NCI-H524 treated with DMSO at 0.1 percent for 48 hours (cell line): ENCODE data around the gene PCGF2.
"Not testable (repeated sequence)": the region's sequence is repeated elsewhere in the genome, so short reads cannot be mapped to it uniquely, and the experiment has no call there.

Source experiments
- DNase-seq: peaks from one replicate; lab custom pipeline; 2025; lab: John Stamatoyannopoulos, UW

Gene PCGF2

DNA sequence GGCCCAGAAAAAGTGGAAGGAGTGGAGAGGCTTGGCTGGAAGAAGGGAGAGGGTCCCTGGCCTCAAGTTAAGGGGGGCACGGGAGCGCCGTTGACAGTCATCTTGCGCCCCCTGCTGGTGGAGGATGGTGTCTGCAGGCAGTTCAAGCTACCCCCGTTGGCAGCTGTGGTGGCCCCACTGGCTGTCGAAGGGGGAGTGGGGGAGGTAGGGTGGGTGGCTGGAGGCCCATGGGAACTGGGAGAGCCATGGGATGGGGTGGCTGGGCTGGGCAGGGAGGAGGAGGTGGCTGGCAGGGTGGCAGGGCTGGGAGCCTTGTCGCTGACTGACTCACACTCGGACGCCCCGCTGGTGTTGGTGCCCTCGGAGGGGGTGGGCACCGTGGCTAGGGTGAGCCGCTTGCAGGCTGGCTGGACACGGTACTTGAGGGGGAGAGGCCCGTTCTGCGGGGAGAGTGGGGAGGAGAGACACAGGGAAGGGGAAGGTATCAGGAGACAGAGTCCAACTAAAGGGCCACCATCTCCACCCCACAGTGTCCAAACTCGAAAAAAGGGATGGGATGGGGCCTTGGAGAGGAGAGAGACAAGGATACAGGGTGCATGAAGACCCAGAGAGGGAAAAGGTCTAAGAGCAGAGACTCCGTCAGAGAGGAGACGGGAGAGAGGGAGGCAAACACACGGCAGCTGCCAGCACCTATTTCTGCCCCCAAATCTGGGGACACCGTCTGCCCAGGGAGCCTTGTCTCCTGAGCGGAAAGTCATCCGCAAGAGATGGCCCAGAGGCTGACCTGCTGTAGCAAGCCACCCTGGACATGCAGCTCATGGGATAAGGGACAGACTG is 12.8 kb downstream of the PCGF2 start:
- no peak for DNase-seq

DNA sequence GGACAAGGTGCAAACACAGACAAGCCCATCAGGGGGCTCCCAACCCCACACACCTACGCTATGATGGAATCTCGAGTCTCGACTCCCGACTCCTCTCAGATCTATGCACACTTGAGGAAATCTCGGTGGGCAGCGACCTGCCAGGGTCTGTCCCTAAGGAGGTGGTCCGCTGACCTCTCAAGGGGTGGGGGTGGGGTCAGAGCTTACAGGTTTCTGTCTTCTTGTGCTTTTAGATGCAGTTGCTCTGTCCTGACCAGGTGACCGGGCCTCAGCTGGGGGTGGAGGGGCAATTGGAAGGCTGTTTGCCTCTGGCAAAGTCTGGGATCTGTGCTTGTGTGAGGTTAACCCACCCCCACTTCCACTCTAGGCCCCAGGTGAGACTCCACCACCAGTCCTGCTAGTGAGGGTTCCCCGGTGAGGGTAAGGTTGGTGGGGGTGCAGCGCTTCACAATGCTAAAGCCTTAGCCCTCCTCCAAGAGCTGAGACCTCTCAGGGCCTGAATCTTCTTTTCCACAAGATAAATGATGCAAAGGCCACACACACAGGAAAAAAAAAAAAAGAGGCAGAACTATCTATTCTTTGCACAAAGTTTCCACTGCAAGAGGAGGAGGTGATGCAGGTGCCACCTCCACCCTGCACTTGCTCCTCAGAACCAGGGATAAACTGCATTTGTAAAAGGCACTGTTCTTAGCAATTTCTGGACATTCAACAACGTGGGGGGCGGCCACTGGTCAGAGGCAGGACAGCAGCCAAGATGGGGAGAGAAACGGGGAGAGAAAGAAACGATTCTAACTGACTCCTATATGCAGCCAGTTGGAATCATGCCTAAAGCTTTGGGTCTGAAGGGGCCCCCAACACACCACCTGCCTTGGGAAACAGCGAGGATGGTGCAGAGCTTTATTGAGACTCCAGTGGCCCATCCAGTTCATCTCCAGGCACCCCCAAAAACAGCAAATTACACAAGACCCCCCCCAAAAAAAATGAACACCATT is 13.9 kb downstream of the PCGF2 start:
- no peak for DNase-seq

DNA sequence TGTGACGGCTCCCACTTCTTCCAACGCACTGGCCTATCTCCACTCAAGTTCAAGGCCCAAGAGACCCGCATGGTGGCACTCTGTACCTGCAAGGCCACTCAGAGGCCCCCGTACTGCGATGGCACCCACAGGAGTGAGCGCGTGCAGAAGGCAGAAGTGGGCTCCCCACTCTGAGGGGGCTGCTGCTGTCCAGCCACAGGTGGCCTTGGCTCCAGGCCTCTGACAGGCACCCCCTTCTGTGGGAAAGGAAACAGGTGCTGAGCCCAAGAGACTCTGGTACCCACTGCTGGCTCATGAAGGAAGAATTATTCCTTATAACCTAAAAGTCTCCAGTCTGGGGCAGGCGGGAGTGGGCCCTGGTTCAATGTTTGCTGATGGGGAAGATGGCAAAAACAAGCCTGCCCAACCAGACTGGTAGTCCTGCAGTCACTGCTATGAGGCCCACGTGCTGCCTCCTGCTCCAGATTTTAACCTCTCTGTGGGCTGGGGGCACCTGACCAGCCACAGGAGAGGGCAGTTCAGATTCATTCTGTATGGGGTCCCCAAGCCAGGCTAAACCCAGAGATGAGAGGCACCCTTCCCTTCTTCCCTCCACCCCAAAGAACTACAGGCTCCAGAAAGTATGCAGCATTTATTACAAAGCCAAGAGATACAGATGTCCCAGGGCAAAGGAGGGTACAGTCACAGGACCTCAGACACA is 14.7 kb downstream of the PCGF2 start:
- no peak for DNase-seq

DNA sequence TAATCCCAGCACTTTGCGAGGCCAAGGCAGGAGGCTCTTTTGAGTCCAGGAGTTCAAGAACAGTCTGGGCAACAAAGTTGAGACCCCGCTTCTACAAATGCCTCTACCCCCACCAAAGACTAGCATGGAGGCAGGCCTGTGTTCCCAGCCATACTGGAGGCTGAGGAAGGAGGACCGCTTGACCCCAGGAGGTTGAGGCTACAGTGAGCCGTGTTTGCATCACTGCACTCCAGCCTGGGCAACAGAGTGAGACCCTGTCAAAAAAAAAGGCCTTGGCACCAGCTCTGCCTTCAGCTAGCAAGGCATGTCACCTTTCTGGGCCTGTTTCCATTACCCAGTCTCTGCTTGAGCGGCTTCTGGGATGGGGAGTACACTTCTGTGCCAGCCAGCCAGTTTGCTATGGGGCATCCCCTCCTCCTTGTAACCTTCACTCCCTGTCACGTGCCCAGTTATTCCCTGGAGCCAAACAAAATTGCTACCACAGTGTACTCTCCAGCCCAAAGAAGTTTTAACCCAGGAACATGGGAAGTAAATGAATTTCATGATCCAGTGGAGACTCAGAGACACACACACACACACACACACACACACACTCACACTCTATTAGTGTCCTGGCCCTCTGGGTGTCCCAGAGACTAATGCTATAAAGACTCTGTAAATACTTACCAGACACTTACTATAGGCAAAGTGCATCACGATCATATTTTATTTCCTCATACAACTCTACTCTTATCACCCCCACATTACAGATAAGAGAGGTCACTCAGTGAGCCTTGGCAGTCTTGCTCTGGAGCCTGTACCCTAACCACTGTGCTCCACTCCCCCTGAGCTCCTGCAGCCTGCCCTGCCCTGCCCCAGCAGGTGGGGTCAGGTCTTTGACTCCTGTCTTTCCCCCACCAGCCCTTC is 15.5 kb downstream of the PCGF2 start:
- DNase-seq: no peak

DNA sequence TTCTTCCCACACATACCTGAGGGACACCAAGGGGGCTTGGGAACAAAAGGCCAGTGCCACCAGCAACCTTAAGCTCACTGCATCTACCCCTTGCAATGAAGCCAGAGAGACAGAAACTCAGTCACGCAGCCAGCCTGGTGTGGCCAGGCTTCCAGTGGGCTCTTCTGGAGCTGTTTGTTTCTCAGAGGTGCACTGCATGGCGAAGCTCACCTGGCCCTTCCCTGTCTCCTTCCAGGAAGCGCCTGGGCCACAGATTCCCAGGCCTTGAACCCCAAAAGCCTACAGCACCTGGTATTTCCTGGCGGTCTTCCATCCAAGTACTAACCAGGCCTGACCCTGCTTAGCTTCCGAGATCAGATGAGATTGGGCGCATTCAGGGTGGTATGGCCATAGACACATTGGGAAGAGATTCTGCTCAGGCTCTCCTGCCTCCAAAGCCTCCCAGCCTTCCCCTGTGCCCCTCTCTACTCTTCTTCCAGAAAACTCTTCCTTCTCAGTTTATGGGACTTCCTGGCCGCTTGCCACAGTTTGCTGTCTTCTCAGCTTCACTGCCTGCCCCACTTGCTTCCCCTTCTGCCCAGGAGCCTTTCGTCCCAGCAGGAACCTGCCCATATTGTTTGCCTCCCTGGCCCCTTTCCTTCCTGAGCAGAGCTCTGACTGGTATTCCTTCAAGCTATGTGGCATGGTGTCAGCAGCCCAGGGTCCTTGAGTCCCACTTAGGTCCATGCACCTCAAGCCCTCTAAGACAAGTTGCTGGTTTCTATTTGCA is 16.4 kb downstream of the PCGF2 start:
- DNase-seq: no peak

DNA sequence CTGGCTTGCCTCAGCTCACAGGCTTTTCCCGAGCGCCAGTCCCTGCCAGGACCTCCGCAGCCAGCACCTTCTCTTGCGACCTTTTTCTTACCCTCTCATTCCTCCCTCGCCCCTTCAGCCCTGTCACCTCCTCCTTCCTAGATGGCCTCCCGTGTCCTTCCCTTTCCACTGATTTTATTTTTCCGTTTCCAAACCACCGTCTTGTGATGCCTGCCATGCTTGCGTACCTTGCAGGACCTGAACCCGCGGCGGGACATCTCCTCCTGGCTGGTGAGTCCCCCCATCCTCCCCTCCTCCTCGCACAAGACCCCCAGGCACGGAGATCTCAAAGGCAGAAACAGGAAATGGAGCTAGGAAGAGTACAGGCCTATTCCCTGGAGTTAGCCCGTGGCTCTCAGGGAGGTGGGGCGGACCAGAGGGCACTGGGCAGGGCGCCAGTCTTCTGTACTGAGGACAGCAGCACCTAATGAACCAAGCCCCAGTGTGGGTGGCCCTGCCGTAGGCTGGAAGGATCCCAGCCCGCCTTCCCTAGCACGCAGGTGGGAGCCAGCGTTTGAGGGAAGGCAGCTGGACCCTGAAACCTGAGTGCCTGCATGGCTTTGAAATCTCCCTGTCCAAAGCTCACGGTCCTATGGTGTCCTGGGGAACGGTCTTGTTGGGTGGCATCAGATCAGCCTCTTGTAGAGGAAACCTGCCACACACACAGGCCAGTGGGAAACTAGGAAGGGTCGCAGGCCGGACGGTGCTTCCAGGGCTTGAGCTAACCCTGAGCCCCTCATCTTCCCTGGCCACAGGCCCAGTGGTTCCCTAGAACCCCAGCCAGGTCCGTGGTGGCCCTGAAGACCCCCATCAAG is 17.4 kb downstream of the PCGF2 start:
- no peak for DNase-seq

DNA sequence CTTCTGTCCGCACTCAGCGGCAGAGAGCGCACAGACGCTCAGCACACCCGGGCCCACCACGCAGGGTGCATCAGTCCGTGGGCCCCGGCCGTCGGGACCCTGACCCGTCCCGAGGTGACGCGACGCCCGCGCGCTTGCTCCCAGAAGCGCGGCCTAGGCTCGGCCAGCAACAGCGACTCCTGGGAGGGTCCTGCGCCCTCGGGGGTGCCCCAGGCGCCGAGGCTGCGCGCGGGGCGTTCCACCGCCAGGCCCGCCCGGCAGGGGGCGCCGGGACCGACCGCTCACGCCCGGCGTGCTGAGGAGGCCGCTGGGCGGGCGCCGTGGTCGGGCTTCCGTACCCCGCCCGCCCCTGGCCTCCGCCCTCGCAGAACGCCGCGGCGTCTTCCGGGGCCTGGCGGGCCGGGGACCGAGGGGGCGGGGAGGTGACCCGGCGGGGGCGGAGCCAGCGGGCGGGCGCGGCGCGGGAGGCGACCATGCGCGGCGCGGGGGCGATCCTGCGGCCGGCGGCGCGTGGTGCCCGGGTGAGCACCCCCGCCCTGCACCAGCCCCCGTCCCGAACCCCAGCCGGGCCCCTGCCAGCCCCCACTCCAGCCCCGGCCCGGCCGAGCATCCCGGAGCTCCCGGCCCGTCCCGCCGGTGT is 18.1 kb downstream of the PCGF2 start, which contains the start of gene CISD3:
Gene CISD3, plus strand, starts transcription at position 456 of the 640 bp plus-strand sequence. Its CDS starts 18 bp downstream, at position 474.
- DNase-seq: no peak

DNA sequence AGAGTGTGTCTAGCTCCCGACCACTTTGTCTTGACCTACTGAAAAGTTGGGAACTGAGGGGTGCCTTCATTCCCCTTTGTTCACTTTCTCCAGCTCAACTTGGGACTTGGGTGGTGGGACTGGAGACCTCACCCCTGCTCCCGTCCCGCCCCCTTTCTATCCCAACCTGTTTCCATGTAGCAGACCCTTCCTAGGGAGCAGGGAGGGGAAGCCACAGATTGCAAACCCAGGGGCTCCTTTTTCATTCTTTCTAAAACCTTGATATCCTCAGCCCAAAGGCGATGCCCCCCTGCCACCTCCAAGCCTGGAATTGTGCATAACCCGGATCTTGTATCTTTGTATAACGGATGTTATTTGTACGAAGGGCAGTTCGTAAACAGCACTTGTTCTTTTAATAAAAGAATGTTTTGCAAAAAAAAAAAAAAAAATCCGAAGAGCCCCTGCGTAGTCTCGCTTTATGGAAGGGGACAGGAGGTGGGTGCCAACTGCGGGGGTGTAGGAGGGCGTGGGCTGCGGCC is 18.7 kb downstream of the PCGF2 start:
- DNase-seq: no peak

DNA sequence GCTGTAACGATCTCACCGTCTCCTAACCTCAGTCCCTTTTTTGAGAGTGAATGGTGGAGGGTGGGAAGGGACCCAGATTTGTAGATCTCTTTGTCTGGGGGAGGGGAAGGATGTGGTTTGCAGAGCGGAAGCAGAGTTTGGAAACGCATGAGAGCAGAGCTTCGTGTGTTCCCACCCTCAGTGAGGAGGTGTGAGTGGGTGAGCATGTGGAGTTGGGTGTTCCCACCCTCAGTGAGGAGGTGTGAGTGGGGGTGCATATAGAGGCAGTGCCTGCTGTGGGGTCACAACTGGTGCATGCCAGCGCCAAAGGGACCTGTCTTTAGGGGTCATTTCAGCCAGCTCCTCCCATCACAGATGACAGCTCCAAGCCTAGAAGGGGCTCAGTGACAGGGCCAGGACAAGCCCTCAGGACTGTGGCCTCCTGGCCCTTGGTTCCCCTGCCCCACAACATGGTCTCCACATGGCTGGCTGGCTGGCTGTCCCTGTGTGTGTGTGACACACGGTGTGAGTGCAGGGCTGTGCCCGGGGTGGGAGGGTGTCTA is 19.8 kb downstream of the PCGF2 start:
- DNase-seq: no peak

DNA sequence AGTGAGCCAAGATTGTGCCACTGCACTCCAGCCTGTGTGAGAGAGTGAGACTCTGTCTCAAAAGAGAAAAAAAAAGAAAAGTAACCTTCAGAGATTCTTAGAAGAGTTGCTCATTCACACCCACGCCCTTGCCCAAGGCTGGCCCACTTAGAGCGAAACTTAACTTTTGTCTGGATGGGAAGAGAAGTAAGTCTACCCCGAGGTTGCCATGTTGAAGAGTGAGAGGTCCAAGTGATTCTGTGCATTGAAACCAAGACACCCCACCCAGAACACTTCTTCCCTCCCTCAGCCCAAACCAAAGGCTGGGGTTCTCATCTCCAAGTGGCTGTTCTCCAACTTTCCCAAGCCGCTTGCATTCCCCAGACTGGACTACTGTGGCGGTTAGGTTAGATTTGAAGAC is 20.4 kb downstream of the PCGF2 start:
- DNase-seq: no peak

DNA sequence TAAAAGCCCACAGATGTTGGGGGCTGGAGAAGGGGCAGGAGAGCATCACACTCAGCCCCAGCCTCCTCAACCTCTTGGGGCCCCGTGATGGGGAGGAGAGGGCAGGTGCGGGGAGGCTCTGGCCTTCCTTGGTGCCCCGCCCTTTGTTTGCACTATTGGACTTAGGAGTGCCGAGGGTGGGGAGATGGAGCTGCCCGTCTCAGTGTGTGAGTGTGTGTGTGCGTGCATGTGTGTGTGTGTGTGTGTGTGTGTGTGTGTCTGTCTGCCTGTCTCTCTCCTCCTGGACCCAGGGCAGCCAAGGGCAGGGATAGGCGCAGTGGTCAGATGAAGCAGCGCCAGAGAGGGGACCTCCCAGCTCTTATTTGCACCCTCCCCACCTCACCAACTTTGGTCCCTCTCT is 22.0 kb downstream of the PCGF2 start:
- DNase-seq: not testable (repeated sequence)

DNA sequence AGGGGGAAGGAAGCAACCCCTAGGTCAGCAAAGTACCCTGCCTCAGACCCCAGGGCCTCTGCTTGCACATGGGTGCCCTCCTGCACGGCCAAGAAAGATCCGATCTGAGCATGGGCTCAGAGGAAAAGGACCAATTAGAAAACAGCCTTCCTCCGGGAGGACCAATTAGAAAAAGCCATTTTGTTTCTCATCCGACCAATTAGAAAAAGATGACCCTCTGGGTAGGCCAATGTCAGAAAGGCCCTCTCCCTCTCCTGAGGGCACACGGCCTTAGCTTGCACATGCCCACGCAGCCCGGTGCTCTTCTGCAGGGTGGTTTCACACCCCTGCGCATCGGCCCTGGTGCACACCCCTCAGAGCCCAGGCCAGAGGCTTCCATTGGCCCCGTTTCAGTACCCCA is 23.1 kb downstream of the PCGF2 start:
- no peak for DNase-seq

DNA sequence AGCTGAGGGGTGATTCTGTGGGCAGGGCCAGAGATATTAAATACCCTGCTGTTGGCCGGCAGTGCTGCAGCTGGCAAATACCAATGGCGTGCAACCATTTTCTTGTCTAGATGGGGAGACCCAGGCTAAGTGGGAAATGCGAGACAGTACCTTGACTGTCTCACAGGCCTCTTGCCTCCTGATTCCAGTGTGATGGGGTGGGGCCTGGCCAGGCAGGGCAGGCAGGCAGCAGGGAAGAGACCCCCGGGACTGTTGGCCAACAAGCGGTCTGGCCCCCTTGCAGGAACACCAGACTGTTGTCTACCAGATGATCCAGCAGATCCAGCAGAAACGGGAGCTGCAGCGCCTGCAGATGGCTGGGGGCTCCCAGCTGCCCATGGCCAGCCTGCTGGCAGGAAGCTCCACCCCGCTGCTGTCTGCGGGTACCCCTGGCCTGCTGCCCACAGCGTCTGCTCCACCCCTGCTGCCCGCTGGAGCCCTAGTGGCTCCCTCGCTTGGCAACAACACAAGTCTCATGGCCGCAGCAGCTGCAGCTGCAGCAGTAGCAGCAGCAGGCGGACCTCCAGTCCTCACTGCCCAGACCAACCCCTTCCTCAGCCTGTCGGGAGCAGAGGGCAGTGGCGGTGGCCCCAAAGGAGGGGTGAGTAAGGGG is 23.7 kb downstream of the PCGF2 start:
- DNase-seq: peak; percentile 53

DNA sequence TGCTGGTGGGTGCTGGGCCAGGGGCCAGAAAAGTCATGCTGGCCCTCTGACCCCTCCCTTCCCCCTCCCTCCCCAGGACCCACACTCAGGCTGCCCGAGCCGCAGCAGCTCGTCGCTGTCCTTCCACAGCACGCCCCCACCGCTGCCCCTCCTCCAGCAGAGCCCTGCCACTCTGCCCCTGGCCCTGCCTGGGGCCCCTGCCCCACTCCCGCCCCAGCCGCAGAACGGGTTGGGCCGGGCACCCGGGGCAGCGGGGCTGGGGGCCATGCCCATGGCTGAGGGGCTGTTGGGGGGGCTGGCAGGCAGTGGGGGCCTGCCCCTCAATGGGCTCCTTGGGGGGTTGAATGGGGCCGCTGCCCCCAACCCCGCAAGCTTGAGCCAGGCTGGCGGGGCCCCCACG is 26.3 kb downstream of the PCGF2 start:
- DNase-seq: no peak

DNA sequence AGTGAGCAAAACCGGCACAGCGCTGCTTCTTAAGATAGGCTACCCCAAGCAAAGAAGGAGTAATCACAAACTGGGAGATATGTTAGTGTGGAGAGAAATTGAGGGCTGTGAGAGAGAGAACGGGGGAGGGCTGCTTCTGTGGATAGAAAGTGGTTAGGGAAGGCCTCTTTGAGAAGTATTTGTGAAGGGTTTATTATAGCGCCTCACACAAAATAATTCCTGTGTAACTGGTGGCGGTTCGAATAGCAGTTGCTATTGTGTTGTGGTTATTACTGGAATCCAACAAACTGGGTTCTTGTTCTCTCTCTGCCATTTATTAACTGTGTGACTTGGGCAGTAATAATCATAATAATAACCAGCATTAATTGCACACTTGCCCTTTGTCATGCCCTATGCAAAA is 27.2 kb downstream of the PCGF2 start:
- DNase-seq: no peak

DNA sequence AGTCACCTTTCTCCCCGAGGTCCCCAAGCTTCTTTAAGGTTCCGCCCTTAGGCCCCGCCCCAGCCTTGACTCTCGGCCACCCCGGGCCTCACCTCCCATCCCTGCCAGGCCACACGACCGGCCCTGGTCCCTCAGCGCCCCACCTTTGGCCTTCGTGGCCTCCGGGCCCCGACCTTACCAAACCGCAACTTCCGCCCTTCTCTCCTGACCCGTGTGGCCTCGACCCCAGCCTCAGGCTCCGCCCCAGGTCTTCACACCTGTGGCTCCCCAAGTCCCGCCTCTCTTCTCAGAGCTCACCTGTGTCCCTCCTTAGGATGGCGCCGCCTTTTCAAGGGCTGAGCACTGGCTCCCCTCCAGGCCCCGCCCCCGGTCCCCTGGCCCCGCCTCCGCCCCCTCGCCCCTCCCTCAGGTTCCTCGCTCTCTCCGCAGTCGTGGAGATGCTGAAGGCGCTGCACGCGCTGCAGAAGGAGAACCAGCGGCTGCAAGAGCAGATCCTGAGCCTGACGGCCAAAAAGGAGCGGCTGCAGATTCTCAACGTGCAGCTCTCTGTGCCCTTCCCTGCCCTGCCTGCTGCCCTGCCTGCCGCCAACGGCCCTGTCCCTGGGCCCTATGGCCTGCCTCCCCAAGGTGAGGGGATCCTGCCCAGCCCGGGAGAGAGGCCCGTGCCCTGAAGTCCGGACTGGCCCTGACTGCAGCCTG is 28.0 kb downstream of the PCGF2 start:
- DNase-seq: no peak

DNA sequence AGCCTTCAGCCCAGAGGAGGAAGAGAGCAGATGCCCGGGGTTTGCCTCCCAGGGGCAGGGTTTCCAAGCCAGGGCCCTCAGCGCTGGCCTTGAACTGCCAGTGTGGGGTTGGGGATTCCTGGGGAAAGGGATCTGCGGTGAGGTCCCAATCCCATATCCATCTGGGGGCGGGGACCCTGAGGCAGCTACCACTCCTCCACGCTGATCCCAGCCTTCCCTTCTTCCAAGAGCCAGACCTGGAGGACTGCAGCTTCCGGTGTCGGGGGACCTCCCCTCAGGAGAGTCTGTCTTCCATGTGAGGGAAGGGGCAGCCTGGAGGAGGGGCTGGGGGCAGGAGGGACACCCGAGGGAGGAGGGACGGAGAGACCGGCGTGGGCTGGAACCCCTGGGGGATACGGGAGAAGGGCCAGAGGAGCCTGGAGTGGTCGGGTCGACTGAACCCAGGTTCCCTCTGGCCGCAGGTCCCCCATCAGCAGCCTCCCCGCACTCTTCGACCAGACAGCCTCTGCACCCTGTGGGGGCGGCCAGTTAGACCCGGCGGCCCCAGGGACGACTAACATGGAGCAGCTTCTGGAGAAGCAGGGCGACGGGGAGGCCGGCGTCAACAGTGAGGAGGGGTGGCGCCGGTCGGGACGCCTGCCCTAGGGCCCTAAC is 28.7 kb downstream of the PCGF2 start:
- DNase-seq: no peak
